Calu3 (cell line): ENCODE measurements around the gene PCED1B. TPM values are rescaled to one million over a fixed set of nuclear protein-coding genes. Genes with fewer than 3 reads are reported as not detected.
"Not testable (repeated sequence)": the region's sequence is repeated elsewhere in the genome, so short reads cannot be mapped to it uniquely, and the experiment has no call there.

ENCODE experiments used
- BruUV-seq: library from RNA; stranded (reverse); fragments of 400-500 nt; replicated peaks from 2 replicates; lab custom pipeline; 2021; lab: Mats Ljungman, UMichigan
- CTCF ChIA-PET: fragments of 300-600 bp; sonication (Branson Sonifier 250); formaldehyde crosslinking; loops from one replicate; lab custom pipeline; 2022; ENCODE audit warnings: antibody characterized with exemption; lab: Charles Lee
- DNase-seq: peaks from one replicate; pipeline ENCODE4 v3.0.0; 2022
- H3K27ac Mint-ChIP-seq: one replicate; pipeline ENCODE4 v1.8.0; 2022; ENCODE audit warnings: mixed read lengths; ENCODE audit not compliant: unreplicated experiment
- H3K27me3 Mint-ChIP-seq: one replicate; pipeline ENCODE4 v1.8.0; 2022; ENCODE audit warnings: mixed read lengths; ENCODE audit not compliant: unreplicated experiment
- H3K36me3 Mint-ChIP-seq: one replicate; pipeline ENCODE4 v1.8.0; 2022; ENCODE audit warnings: mild to moderate bottlenecking, moderate library complexity, mixed read lengths; ENCODE audit not compliant: insufficient read depth, unreplicated experiment
- H3K4me1 Mint-ChIP-seq: one replicate; pipeline ENCODE4 v1.8.0; 2022; ENCODE audit warnings: mild to moderate bottlenecking, low read depth, mixed read lengths; ENCODE audit not compliant: unreplicated experiment
- H3K4me3 Mint-ChIP-seq: one replicate; pipeline ENCODE4 v1.8.0; 2022; ENCODE audit warnings: mild to moderate bottlenecking, low read depth, moderate library complexity, mixed read lengths; ENCODE audit not compliant: unreplicated experiment
- H3K9me3 Mint-ChIP-seq: one replicate; pipeline ENCODE4 v1.8.0; 2022; ENCODE audit warnings: low read depth, mixed read lengths; ENCODE audit not compliant: unreplicated experiment
- intact Hi-C: fragments of 100-400 bp; cut with micrococcal nuclease; formaldehyde crosslinking; loops from one replicate; pipeline ENCODE4 v1.10.0; 2022; ENCODE audit not compliant: unreplicated experiment
- total RNA-seq: library from RNA; stranded (reverse); gene quantifications from 2 replicates; pipeline ENCODE4 v1.2.3, GENCODE V29; 2022
- TF ChIP-seq, protein P1 (sequence below): fragments of 200-600 bp; IDR thresholded peaks from one replicate; pipeline ENCODE4 v1.8.0; 2022; ENCODE audit warnings: antibody characterized with exemption; ENCODE audit not compliant: unreplicated experiment

The PCED1B gene
- total RNA-seq, 1 experiment from 2014 or later: 4.1 TPM

DNA sequence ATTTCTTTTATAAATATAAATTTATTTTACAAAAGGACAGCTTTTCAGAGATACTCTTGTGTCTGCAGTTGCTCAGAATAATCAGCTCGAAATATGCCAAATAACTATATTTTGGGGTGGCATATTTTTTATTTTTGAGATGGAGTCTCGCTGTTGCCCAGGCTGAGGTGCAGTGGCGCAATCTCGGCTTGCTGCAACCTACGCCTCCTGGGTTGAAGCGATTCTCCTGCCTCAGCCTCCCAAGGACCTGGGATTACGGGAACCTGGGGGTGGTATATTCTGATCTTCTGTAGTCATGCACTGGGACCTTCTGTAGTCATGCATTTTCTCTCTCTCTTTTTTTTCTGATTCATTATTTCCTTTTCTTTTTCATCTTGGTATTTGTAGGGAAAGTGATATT, 135.3 kb downstream of the PCED1B start:
- Mint-ChIP-seq H3K27me3 (no peaks in the 10 kb centered on the region), H3K4me1 (peaks cover 10% of the 10 kb centered on the region), H3K4me3 (no peak overlapping the region), H3K27ac (no peak overlapping the region), H3K9me3 (no peaks in the 10 kb centered on the region), H3K36me3 (peaks cover 5% of the 10 kb centered on the region)
- TF ChIP-seq, protein P1, sequence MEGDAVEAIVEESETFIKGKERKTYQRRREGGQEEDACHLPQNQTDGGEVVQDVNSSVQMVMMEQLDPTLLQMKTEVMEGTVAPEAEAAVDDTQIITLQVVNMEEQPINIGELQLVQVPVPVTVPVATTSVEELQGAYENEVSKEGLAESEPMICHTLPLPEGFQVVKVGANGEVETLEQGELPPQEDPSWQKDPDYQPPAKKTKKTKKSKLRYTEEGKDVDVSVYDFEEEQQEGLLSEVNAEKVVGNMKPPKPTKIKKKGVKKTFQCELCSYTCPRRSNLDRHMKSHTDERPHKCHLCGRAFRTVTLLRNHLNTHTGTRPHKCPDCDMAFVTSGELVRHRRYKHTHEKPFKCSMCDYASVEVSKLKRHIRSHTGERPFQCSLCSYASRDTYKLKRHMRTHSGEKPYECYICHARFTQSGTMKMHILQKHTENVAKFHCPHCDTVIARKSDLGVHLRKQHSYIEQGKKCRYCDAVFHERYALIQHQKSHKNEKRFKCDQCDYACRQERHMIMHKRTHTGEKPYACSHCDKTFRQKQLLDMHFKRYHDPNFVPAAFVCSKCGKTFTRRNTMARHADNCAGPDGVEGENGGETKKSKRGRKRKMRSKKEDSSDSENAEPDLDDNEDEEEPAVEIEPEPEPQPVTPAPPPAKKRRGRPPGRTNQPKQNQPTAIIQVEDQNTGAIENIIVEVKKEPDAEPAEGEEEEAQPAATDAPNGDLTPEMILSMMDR: no peak
- no peak for DNase-seq
- CTCF ChIA-PET: no interaction called here
- intact Hi-C loops: no loop called here
- no TSS peak for BruUV-seq

DNA sequence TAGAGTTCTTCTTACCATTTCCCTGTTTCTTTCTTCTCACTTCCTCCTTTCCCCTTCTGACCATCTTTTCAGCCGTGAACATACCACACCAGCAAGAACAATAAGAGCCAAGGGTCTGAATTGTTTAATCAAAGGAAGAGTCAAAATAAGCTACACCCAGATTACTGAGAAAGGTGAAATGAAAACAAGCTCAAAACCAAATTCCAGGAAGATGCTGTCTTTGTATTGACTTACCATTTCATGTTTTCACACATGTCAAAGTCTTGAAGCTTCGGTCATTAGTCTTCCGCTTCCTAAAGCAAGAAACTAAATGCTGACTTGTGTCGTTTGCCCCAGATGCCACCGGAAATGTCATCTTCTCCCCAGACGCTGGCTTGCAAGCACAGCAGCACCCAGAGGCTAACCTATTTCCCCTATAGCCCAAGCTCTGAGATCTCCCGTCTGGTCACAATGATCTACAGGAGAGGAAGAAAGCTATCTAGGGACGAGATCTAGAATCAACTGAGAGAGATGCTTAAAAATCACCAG, 136.8 kb downstream of the PCED1B start:
- BruUV-seq: no TSS peak
- H3K9me3 Mint-ChIP-seq: no peaks in the 10 kb centered on the region
- CTCF ChIA-PET: no interaction called here
- TF ChIP-seq, protein P1: no peak
- DNase-seq: no peak
- intact Hi-C loops: no loop called here
- no peaks in the 10 kb centered on the region for H3K27me3 Mint-ChIP-seq
- no peak overlapping the region for H3K27ac Mint-ChIP-seq
- peaks cover 10% of the 10 kb centered on the region for H3K36me3 Mint-ChIP-seq
- H3K4me3 Mint-ChIP-seq: no peak overlapping the region
- peaks cover 18% of the 10 kb centered on the region for H3K4me1 Mint-ChIP-seq

DNA sequence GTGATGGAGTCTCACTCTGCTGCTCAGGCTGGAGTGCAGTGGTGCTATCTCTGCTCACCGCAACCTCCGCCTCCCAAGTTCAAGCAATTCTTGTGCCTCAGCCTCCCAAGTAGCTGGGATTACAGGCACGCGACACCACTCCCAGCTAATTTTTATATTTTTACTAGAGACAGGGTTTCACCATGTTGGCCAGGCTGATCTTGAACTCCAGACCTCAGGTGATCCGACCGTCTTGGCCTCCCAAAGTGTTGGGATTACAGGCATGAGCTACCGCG, 138.1 kb downstream of the PCED1B start:
- BruUV-seq, H3K9me3 Mint-ChIP-seq, H3K27me3 Mint-ChIP-seq, H3K27ac Mint-ChIP-seq, DNase-seq, intact Hi-C loops, H3K4me3 Mint-ChIP-seq, CTCF ChIA-PET: not testable (repeated sequence)
- Mint-ChIP-seq H3K36me3 (peaks cover 15% of the 10 kb centered on the region), H3K4me1 (peaks cover 19% of the 10 kb centered on the region)

DNA sequence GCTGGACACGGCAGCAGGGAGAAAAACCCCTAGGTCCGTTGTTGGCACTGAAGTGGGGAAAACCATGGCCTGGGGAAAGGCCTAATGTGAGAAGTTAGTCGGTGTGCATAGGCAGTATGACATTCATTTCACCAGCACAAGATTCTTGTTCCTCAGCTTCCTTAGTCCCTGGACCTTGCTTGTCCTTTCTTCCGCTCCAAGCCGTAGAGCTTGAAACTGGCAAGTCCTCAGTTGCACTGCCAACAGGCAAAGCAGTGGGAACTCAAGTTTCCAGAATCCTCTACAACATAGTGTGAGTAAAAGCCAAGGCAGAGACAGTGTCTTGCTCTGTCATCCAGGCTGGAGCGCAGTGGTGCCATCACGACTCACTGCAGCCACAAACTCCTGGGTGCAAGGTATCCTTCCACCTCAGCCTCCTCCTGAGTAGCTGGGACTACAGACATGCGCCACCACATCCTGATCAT, 138.8 kb downstream of the PCED1B start:
- peaks cover 3% of the 10 kb centered on the region for H3K9me3 Mint-ChIP-seq
- DNase-seq: no peak
- no peaks in the 10 kb centered on the region for H3K27me3 Mint-ChIP-seq
- H3K4me1 Mint-ChIP-seq: peaks cover 26% of the 10 kb centered on the region
- peaks cover 15% of the 10 kb centered on the region for H3K36me3 Mint-ChIP-seq
- CTCF ChIA-PET: no interaction called here
- TF ChIP-seq, protein P1: no peak
- intact Hi-C loops: no loop called here
- no peak overlapping the region for H3K4me3 Mint-ChIP-seq
- no TSS peak for BruUV-seq
- no peak overlapping the region for H3K27ac Mint-ChIP-seq

DNA sequence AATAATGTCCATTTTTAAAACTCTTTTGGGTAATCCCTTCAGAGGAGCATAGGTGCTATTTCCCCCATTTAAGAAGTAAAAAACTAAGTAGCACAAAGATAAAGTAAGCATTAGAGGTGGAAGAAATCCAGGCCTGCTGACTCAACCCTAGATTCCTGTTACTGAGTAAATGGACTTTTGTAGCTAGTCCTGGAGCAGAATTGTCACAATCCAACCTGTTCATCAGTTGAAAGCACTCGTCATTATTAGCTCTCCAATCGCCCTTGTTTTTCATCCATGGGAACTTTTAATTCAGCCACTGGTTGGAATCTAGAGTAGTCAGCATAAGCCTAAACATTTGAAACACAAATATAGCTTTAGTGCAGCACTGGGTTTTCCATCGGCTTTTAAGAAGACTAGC, 139.8 kb downstream of the PCED1B start:
- CTCF ChIA-PET: no interaction called here
- Mint-ChIP-seq H3K4me3 (no peak overlapping the region), H3K4me1 (peaks cover 37% of the 10 kb centered on the region), H3K27me3 (no peaks in the 10 kb centered on the region), H3K9me3 (peaks cover 3% of the 10 kb centered on the region), H3K27ac (no peak overlapping the region), H3K36me3 (peaks cover 15% of the 10 kb centered on the region)
- DNase-seq: no peak
- no TSS peak for BruUV-seq
- intact Hi-C loops: no loop called here
- TF ChIP-seq, protein P1: no peak
